Mesenchymal stem cell (in vitro differentiated cells and primary cell): Measurements from ENCODE around the gene TTC13.

Experiments used
- DNase-seq: peaks from one replicate; pipeline ENCODE4 v3.0.0-alpha.2; 2013
- H2AFZ ChIP-seq: one replicate; pipeline ENCODE4 v1.6.1; 2013; ENCODE audit warnings: low read depth, mild to moderate bottlenecking, control low read depth, inconsistent platforms, low read length, moderate library complexity
- H2AK5ac ChIP-seq: 2 replicates; pipeline ENCODE4 v1.6.1; 2013; ENCODE audit warnings: low read length, moderate library complexity, mild to moderate bottlenecking, inconsistent platforms; ENCODE audit not compliant: severe bottlenecking
- H2BK120ac ChIP-seq: one replicate; pipeline ENCODE4 v1.6.1; 2013; ENCODE audit warnings: low read depth, mild to moderate bottlenecking, inconsistent platforms, low read length, moderate library complexity
- H2BK12ac ChIP-seq, 2 experiments: one replicate each; pipeline ENCODE4 v1.6.1; 2013; ENCODE audit warnings: inconsistent platforms in 2 of 2, low read length in 2 of 2, mild to moderate bottlenecking in 2 of 2, moderate library complexity in 2 of 2, control low read depth in 1 of 2
- H2BK15ac ChIP-seq: one replicate; pipeline ENCODE4 v1.6.1; 2013; ENCODE audit warnings: mild to moderate bottlenecking, low read depth, inconsistent platforms; ENCODE audit not compliant: poor library complexity, severe bottlenecking
- H2BK5ac ChIP-seq: 2 replicates; pipeline ENCODE4 v1.6.1; 2013; ENCODE audit warnings: low read depth, mild to moderate bottlenecking, low read length, control low read depth, inconsistent platforms; ENCODE audit not compliant: poor library complexity, severe bottlenecking
- H3K14ac ChIP-seq, 2 experiments: one replicate each; pipeline ENCODE4 v1.6.1; 2013; ENCODE audit warnings: inconsistent platforms in 2 of 2, low read length in 2 of 2, control low read depth in 1 of 2, mild to moderate bottlenecking in 1 of 2, moderate library complexity in 1 of 2
- H3K18ac ChIP-seq, 2 experiments: one replicate each; pipeline ENCODE4 v1.6.1; 2013; ENCODE audit warnings: inconsistent platforms in 2 of 2, low read length in 2 of 2, control low read depth in 1 of 2, low read depth in 1 of 2, mild to moderate bottlenecking in 1 of 2
- H3K23ac ChIP-seq, 2 experiments: one replicate each; pipeline ENCODE4 v1.6.1; 2013; ENCODE audit warnings: inconsistent platforms in 2 of 2, low read length in 2 of 2, mild to moderate bottlenecking in 2 of 2, moderate library complexity in 2 of 2, control low read depth in 1 of 2
- H3K27ac ChIP-seq: 2 replicates; pipeline ENCODE4 v1.5.1; 2013; ENCODE audit warnings: mild to moderate bottlenecking, moderate library complexity, low read length, control low read depth, inconsistent platforms; ENCODE audit not compliant: poor library complexity, severe bottlenecking
- H3K27me3 ChIP-seq, 2 experiments: 2 replicates each; pipeline versions ENCODE4 v1.6.1 to v1.7.0; 2013; ENCODE audit warnings: low read length in 2 of 2, mild to moderate bottlenecking in 2 of 2, moderate library complexity in 2 of 2, control low read depth in 1 of 2, inconsistent platforms in 1 of 2; ENCODE audit not compliant: control insufficient read depth in 1 of 2, insufficient read depth in 1 of 2
- H3K36me3 ChIP-seq, 2 experiments: 2 replicates each; pipeline versions ENCODE4 v1.6.1 to v1.7.0; 2013; ENCODE audit warnings: low read length in 2 of 2, control low read depth in 1 of 2, inconsistent platforms in 1 of 2, low read depth in 1 of 2, mild to moderate bottlenecking in 1 of 2; ENCODE audit not compliant: insufficient read depth in 2 of 2, control insufficient read depth in 1 of 2
- H3K4ac ChIP-seq, 2 experiments: one replicate each; pipeline ENCODE4 v1.6.1; 2013; ENCODE audit warnings: inconsistent platforms in 2 of 2, low read length in 2 of 2, mild to moderate bottlenecking in 2 of 2, moderate library complexity in 2 of 2, control low read depth in 1 of 2, low read depth in 1 of 2
- H3K4me1 ChIP-seq: 2 replicates; pipeline ENCODE4 v1.6.1; 2013; ENCODE audit warnings: low read depth, low read length, control low read depth; ENCODE audit not compliant: control insufficient read depth, insufficient read depth
- H3K4me2 ChIP-seq: 2 replicates; pipeline ENCODE4 v1.6.1; 2013; ENCODE audit warnings: low read length, mild to moderate bottlenecking, inconsistent platforms; ENCODE audit not compliant: poor library complexity, severe bottlenecking
- H3K4me3 ChIP-seq, 2 experiments: 2 replicates each; pipeline versions ENCODE4 v1.5.1 to v1.7.0; 2013; ENCODE audit warnings: low read length in 2 of 2, mild to moderate bottlenecking in 2 of 2, control low read depth in 1 of 2, low read depth in 1 of 2; ENCODE audit not compliant: insufficient read depth in 1 of 2
- H3K79me1 ChIP-seq: replicated peaks from 2 replicates; pipeline ENCODE4 v1.6.1; 2013; ENCODE audit warnings: mild to moderate bottlenecking, control low read depth, low read length, inconsistent platforms; ENCODE audit not compliant: poor library complexity, severe bottlenecking
- H3K9ac ChIP-seq: 2 replicates; pipeline ENCODE4 v1.7.0; 2013; ENCODE audit warnings: mild to moderate bottlenecking, low read length, moderate library complexity
- H3K9me3 ChIP-seq: 2 replicates; pipeline ENCODE4 v1.7.0; 2013; ENCODE audit warnings: mild to moderate bottlenecking, low read length; ENCODE audit not compliant: control insufficient read depth
- H4K8ac ChIP-seq: one replicate; pipeline ENCODE4 v1.6.1; 2013; ENCODE audit warnings: inconsistent platforms, mild to moderate bottlenecking, low read length, moderate library complexity
- H4K91ac ChIP-seq: one replicate; pipeline ENCODE4 v1.6.1; 2013; ENCODE audit warnings: mild to moderate bottlenecking, low read length, inconsistent platforms
- WGBS: methylation state at CpG from one replicate; pipeline ENCODE4 v1.1.7; 2013; ENCODE audit warnings: mixed read lengths; 5-methylcytosine and 5-hydroxymethylcytosine counted together

TTC13 gene

DNA sequence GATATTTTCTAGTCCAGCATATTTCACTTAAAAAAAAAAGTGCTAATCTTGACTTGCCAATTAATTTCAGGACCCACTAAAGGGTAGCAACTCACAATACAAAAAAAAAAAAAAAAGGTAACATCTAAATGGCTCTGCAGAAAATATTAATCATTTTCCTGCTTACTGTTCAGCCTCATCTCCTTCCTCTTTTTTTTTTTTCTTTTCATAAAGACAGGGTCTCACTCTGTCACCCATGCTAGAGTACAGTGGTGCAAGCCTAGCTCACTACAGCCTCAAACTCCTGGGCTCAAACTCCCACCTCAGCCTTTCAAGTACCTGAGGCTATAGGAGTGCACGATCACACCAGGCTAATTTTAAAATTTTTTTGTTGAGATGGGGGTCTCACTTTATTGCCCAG, 30.4 kb downstream of the TTC13 start:
- Histone ChIP-seq H2BK15ac (no peak overlapping the region), H3K27me3 (no peaks in the 10 kb centered on the region), H2AK5ac (no peak overlapping the region), H3K27ac (no peak overlapping the region), H2BK12ac (no peak overlapping the region), H3K4me3 (no peak overlapping the region), H3K9me3 (no peaks in the 10 kb centered on the region), H3K14ac (no peak overlapping the region), H3K79me1 (no peaks in the 10 kb centered on the region), H3K9ac (no peak overlapping the region), H3K23ac (no peak overlapping the region), H4K8ac (no peak overlapping the region), H3K4me1 (no peaks in the 10 kb centered on the region), H3K4ac (no peak overlapping the region), H4K91ac (no peak overlapping the region), H3K18ac (no peak overlapping the region), H3K4me2 (no peak overlapping the region), H2AFZ (no peak overlapping the region), H3K36me3 (peaks cover 0 to 12% of the 10 kb centered on the region in 2 experiments), H2BK120ac (no peak overlapping the region), H2BK5ac (no peak overlapping the region)
- DNase-seq: no peak
- WGBS: 100% methylated on average over 1 of the region's 1 CpG

GRCh38 chr1:230943048-230943593, 35.5 kb downstream of the TTC13 start:
- no peak for DNase-seq
- Histone ChIP-seq H3K4ac (no peak overlapping the region), H2BK15ac (no peak overlapping the region), H3K36me3 (peaks cover 0 to 12% of the 10 kb centered on the region in 2 experiments), H3K79me1 (no peaks in the 10 kb centered on the region), H2BK5ac (no peak overlapping the region), H3K4me2 (no peak overlapping the region), H3K14ac (no peak overlapping the region), H3K9ac (no peak overlapping the region), H3K23ac (no peak overlapping the region), H3K27me3 (no peaks in the 10 kb centered on the region), H2AK5ac (no peak overlapping the region), H4K8ac (no peak overlapping the region), H4K91ac (no peak overlapping the region), H3K27ac (no peak overlapping the region), H3K18ac (no peak overlapping the region), H2BK120ac (no peak overlapping the region), H2AFZ (no peak overlapping the region), H3K9me3 (no peaks in the 10 kb centered on the region), H3K4me1 (no peaks in the 10 kb centered on the region), H2BK12ac (no peak overlapping the region), H3K4me3 (no peak overlapping the region)
- WGBS: no CpG with 5 or more reads among the region's 2 CpGs

- H2BK12ac ChIP-seq: no peak overlapping the region
- peak; percentile 35 for DNase-seq
- no peaks in the 10 kb centered on the region for H3K9me3 ChIP-seq
- no peak overlapping the region for H3K4me3 ChIP-seq
- no peak overlapping the region for H2AFZ ChIP-seq
- no peaks in the 10 kb centered on the region for H3K27me3 ChIP-seq
- H3K18ac ChIP-seq: no peak overlapping the region
- peaks cover 2 to 12% of the 10 kb centered on the region in 2 experiments for H3K36me3 ChIP-seq
- H3K79me1 ChIP-seq: no peaks in the 10 kb centered on the region
- H4K8ac ChIP-seq: no peak overlapping the region
- H2BK15ac ChIP-seq: no peak overlapping the region
- H3K27ac ChIP-seq: no peak overlapping the region
- H3K4ac ChIP-seq: no peak overlapping the region
- H3K9ac ChIP-seq: no peak overlapping the region
- no peak overlapping the region for H2BK5ac ChIP-seq
- no peak overlapping the region for H3K14ac ChIP-seq
- H3K23ac ChIP-seq: no peak overlapping the region
- H2AK5ac ChIP-seq: no peak overlapping the region
- H3K4me1 ChIP-seq: no peaks in the 10 kb centered on the region
- 92% methylated on average over 1 of the region's 1 CpG for WGBS
- no peak overlapping the region for H2BK120ac ChIP-seq
- H4K91ac ChIP-seq: no peak overlapping the region
- no peak overlapping the region for H3K4me2 ChIP-seq
These were observed 37.8 kb downstream of the TTC13 start for GRCh38 chr1:230940848-230941247.

DNA sequence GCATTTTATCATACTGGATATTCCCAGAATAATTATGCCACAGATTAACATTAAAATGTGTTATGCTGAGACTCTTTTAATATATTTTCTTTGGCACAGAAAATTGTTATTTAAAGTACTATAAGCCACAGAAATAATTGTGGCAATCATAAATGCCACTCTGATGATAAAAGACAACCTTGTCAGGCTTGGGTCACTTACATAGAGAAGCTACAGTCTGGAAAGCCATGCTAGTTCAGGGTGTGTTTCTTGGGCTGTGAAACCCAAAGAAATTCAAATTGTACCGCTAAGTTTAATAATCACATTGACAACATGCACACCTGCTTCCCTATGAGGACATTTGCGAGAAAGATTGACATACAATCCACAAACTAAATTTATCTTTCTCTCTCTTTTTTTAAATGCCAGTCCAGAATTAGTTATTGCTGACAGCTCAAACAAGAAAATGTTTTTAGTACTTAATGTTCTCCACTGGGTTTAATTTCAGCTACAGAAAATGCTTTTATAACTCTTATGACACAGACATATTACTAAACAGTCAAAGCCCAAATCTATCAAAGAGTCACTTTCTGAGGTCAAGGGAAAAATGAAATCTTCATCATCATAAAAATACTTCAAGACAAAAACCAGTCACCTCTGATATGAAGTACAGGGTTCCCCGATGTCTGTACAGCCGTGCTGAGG, 38.7 kb downstream of the TTC13 start:
- Histone ChIP-seq H2AK5ac (no peak overlapping the region), H3K4me1 (no peaks in the 10 kb centered on the region), H2AFZ (no peak overlapping the region), H3K79me1 (no peaks in the 10 kb centered on the region), H3K4me3 (no peak overlapping the region), H3K14ac (no peak overlapping the region), H2BK120ac (no peak overlapping the region), H3K9me3 (no peaks in the 10 kb centered on the region), H3K23ac (no peak overlapping the region), H3K18ac (no peak overlapping the region), H3K9ac (no peak overlapping the region), H4K91ac (no peak overlapping the region), H2BK12ac (no peak overlapping the region), H2BK15ac (no peak overlapping the region), H3K4me2 (no peak overlapping the region), H3K4ac (no peak overlapping the region), H3K27me3 (no peaks in the 10 kb centered on the region), H3K36me3 (peaks cover 3 to 7% of the 10 kb centered on the region in 2 experiments), H2BK5ac (no peak overlapping the region), H3K27ac (no peak overlapping the region), H4K8ac (no peak overlapping the region)
- no peak for DNase-seq
- 96% methylated on average over 4 of the region's 4 CpGs for WGBS
